NCI-H146 treated with DMSO at 0.1 percent for 48 hours (cell line): ENCODE results near the gene SOAT1.
A peak's percentile ranks its signal among the peaks of the same experiment; 100 is the strongest.

Experiments
- DNase-seq: peaks from one replicate; lab custom pipeline; 2025; ENCODE audit not compliant: unreplicated experiment; lab: John Stamatoyannopoulos, UW

Gene SOAT1

DNA sequence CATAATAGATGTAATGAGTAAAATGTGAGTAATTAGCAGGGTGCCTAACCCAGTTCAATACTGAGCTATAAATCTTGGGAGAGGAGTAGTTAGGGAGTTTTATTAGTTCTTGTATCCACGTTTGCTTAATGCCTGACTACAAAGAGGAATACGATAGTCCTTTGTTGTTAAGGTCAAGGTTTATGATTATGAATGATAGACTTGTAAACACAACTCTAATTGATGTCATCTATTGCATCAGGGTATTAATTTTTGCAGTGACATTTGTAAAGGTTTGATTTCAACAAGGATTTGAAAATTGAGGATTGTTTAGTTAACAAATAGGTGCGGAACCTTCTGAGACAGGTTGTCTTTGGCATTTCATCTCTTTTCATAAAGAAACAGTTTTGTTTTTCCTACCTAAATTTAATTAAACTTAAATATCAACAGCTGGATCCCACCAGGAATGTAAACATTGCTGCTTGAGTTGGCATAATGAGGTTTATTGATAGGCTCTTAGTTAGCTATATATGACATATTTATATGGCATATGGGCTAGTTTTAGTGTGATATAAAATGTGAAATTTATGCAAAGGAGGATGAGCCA is 9.7 kb downstream of the SOAT1 start:
- DNase-seq: peak; percentile 75

DNA sequence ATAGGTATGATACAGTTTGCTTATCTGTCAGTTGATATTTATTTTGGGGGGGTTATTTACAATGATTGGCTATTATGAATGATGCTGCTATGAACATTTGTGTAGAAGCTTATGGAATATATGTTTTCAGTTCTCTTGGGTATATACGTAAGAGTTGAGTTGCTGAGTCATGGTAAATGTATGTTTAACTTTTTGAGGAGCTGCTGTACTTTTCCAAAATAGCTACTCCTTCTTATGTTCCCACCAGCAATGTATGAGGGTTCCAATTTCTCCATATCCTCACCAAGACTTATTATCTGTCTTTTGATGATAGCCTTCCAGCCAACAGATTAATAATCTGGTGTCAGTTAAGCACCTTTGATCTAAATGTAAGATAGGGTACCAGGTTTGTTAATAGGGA is 11.9 kb downstream of the SOAT1 start:
- no peak for DNase-seq

DNA sequence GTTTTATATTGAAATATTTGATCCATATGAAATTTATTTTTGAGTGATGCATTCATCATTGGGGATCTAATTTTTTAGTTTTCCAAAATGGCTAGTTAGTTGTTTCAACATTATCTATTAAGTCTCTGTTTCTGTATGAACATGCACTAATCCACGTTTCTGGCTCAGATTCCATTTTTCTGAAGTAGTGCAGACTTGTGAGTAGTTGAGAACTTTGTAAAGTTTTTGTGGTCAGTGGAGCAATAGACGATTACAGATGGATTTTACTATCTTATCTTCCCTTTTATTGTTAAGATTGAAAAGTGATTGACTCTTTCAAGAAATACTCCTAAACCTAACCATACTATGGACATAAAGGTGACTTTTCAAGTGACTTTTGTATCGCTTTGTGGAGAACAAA is 16.7 kb downstream of the SOAT1 start:
- no peak for DNase-seq

- no peak for DNase-seq
Measured at GRCh38 chr1:179310721-179311120, 17.1 kb downstream of the SOAT1 start.

DNA sequence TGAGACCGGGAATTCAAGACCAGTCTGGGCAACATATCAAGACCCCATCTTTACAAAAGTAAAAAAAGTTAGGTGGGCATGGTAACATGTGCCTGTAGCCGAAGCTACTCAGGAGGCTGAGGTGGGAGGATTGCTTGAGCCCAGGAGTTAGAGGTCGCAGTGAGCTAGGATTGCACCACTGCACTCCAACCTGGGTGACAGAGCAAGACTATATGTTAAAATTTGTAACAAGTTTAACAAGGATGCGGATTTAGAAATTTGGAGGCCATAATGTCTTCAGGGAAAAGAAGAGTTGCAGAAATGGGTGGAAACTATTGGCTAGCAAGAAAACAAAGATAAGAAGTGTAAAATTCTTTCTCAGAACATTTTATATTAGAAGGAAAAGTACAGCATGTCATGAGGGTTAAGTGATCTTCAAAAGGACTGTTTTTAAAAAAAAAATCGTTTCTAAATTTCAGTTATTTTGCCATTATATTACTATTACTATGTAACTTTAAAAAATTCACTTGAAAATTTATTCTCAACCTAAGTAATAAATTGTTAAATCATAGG is 17.6 kb downstream of the SOAT1 start:
- DNase-seq: no peak

DNA sequence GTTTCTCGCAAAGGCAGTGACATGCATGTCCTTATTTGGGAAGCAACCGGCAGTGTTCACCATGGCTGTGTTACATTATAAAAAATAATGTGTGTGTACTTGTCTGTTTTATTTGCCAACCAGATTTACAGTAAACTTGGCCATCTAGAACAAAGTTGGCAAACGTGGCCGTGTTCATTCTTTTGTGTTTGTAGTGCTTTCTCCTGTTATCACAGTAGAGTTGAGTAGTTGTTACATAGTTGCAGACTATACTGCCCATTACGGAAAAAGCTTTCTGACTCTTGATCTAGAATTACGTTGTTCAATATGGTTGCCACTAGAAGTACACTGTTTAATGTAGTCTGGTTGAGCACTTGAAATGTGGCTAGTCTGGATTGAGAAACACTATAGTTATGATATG is 19.4 kb downstream of the SOAT1 start:
- DNase-seq: no peak

- DNase-seq: no peak
Measured at GRCh38 chr1:179314928-179315327, 21.3 kb downstream of the SOAT1 start.

- no peak for DNase-seq
Measured at GRCh38 chr1:179318491-179318890, 24.9 kb downstream of the SOAT1 start.

- no peak for DNase-seq
Measured at GRCh38 chr1:179321533-179322216, 28.1 kb downstream of the SOAT1 start.

DNA sequence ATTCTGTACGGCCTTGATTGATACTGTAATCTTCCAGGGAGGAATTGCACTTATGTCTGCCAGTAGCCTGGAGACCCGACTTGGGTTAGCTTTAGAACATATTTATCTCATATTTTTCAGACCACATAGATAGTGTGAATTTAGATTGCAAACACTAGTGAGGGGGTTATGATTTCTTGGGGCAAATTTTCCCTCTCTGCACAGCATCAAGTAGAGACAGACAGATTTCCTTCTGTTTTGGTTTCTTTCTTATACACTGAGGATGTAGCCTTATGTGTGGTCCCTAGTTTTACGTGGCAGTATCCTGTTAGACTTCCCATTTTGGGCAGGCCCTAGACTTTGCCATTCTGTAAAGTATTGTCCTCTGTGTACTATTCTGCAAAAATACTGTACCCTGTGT is 29.0 kb downstream of the SOAT1 start:
- DNase-seq: no peak

DNA sequence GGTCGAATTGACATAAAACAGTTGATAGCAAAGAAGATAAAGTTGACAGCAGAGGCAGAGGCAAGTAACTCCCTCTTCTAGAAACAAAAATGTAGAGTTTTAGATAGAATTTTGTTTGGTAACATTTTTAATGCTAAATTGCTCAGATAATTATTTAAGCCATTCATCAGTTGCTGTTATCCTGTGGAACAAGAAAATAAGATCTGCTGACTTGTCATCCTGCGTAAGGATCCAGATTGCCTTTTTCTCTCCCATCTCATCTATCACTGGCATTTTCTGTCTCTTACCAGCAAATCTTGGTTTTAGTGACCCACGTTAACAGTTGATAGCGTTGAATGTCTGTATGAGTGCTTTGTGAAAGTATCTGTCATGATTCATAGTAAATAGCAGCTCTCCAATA is 29.8 kb downstream of the SOAT1 start:
- DNase-seq: no peak

- no peak for DNase-seq
Measured at GRCh38 chr1:179325836-179326235, 32.2 kb downstream of the SOAT1 start.

DNA sequence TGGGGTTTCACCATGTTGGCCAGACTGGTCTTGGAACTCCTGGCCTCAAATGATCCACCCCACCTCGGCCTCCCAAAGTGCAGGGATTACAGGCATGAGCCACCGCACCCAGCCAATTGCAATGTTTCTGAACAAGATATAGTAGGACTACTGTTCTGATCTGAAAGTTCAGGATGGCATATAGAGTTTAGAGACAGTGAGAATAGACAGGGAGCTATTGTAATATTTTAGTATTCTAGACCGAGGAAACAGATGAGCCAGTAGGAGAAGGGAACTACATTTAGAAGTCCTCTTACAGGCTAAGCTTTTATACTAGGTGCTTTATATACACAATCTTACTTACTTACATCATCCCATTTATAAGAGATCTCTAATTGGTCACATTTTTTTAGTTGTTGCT is 33.1 kb downstream of the SOAT1 start:
- DNase-seq: no peak

- DNase-seq: no peak
Measured at GRCh38 chr1:179327196-179327595, 33.6 kb downstream of the SOAT1 start.

- DNase-seq: no peak
Measured at GRCh38 chr1:179327679-179328078, 34.1 kb downstream of the SOAT1 start.

DNA sequence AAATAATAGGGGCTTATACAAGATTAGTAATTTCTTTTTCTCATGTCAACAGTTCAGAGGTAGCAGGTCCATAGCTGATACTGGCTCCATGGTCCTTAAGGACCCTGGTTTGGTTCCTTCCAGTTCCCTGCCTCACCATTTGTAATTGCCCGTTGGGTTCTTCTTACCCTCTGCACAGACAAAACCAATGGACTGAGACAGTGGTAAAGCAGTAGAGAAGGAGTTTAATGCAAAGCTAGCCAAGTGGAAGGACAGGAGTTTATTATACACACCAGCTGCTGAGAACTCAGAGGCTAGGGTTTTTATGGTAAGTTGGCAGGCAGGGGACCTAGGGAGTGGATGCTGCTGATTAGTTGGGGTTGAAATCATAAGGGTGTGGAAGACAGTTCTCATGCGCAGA is 36.3 kb downstream of the SOAT1 start:
- no peak for DNase-seq

GRCh38 chr1:179334440-179334839 is 40.8 kb downstream of the SOAT1 start:
- DNase-seq: no peak

DNA sequence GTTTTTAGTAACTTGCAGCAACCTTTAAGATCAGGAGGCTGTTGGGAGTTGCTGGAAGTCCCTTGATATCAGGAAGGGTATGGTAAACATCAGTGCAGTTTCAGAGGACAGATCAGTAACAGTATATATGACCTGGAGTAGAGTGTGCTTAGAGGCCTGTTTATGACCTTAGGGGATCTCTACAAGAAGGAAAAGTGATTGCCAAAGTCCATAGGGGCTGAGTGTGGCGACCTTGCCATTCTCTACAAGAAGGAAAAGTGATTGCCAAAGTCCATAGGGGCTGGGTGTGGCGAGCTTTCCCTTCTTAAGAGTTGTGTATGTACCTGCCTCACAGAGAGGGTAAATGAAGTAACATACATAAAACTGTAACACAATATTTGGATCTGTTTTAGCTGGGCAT is 43.7 kb downstream of the SOAT1 start:
- no peak for DNase-seq

GRCh38 chr1:179337942-179338560 is 44.5 kb downstream of the SOAT1 start:
- no peak for DNase-seq

DNA sequence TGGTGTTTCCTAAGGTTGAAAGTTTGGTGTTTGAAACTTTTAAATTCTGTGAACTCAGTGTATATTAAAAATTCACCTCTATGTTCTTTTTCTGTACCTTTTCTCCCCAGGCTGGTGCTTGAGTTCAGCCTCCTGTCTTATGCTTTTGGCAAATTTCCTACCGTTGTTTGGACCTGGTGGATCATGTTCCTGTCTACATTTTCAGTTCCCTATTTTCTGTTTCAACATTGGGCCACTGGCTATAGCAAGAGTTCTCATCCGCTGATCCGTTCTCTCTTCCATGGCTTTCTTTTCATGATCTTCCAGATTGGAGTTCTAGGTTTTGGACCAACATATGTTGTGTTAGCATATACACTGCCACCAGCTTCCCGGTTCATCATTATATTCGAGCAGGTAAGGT is 47.3 kb downstream of the SOAT1 start:
- no peak for DNase-seq

DNA sequence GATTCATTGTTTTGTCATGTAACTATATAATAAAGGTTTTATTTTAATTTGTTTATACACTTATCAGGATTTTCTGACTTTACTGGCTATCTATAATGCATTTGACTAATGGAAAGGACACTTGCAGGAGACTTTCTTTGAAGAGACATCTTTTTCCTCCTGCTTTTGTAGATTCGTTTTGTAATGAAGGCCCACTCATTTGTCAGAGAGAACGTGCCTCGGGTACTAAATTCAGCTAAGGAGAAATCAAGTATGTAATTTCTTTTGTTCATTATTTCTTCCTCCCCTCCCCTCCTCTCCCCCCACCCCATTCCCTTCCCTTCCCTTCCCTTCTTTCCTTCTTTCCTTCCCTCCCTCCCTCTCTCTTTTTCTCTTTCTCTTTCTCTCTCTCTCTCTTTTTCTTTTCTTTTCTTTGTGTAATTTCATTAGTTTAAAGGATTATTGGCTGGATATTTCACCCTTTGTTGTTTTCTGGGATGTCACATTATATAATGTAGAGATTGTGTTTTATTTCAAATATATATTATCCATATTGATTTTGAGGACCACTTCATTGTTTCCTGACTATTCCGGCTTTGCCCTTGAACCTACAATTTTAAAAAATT is 48.4 kb downstream of the SOAT1 start:
- no peak for DNase-seq
